Thyroid gland (tissue), 4 donors: ENCODE results near the gene SATL1. TPM values are rescaled to one million over a fixed set of nuclear protein-coding genes. Genes with fewer than 3 reads are reported as not detected.

Experiments
- DNase-seq, 2 donors: peaks; one replicate each; pipeline ENCODE4 v3.0.0-alpha.2; 2019
- H3K27ac ChIP-seq, 3 donors: fragments of 200-600 bp; sonication (generic); 1 replicate in 2 of 3; 2 replicates in 1 of 3; pipeline ENCODE4 v1.5.1; 2016 to 2019; ENCODE audit warnings: mild to moderate bottlenecking in 1 of 3, moderate library complexity in 1 of 3
- H3K27me3 ChIP-seq: fragments of 200-600 bp; sonication (generic); one replicate; pipeline ENCODE4 v1.5.1; 2019
- H3K36me3 ChIP-seq, 2 donors: fragments of 200-600 bp; sonication (generic); one replicate each; pipeline ENCODE4 v1.5.1; 2016 to 2019
- H3K4me1 ChIP-seq, 2 donors: fragments of 200-600 bp; sonication (generic); one replicate each; pipeline ENCODE4 v1.5.1; 2017 to 2019
- H3K4me3 ChIP-seq, 3 donors: fragments of 200-600 bp; sonication (generic); replicated peaks in 1 of 3; 1 replicate in 2 of 3; 2 replicates in 1 of 3; pipeline ENCODE4 v1.5.1; 2016; ENCODE audit warnings: mild to moderate bottlenecking in 1 of 3
- H3K9me3 ChIP-seq: fragments of 200-600 bp; sonication (generic); one replicate; pipeline ENCODE4 v1.5.1; 2017
- CTCF ChIP-seq, 6 experiments: fragments of 200-600 bp in 3 of 6; fragments of 450-650 bp in 3 of 6; sonication (generic) in 3 of 6; IDR thresholded peaks; one replicate each; pipeline ENCODE4 v1.5.1; 2016 to 2019; ENCODE audit warnings: antibody characterized with exemption in 6 of 6, mild to moderate bottlenecking in 2 of 6, inconsistent platforms in 1 of 6, moderate library complexity in 1 of 6
- POLR2A ChIP-seq, 2 donors: fragments of 450-650 bp; IDR thresholded peaks; one replicate each; pipeline ENCODE4 v1.6.1; 2017; ENCODE audit warnings: antibody characterized with exemption in 2 of 2, mild to moderate bottlenecking in 2 of 2, moderate library complexity in 1 of 2
- WGBS, 2 donors: methylation state at CpG; one replicate each; pipeline ENCODE4 v1.1.5; 2017; 5-methylcytosine and 5-hydroxymethylcytosine counted together
- intact Hi-C: fragments of 100-400 bp; cut with DNase I; formaldehyde crosslinking; loops from one replicate; pipeline ENCODE4 v1.15.1; 2023
- total RNA-seq, 4 donors: library from RNA; depleted of rRNA; stranded (reverse); fragments of >200 nt; gene quantifications; one replicate each; pipeline ENCODE4 v1.2.3, GENCODE V29; 2016

SATL1 gene
- total RNA-seq, 4 donors from 2014 or later, result 0.13 TPM; not detected in 3

GRCh38 chrX:85115252-85115651 lies 128.3 kb downstream of the SATL1 start:
- no peak overlapping the region for H3K27ac ChIP-seq
- H3K4me1 ChIP-seq, result peaks cover 0 to 4% of the 10 kb centered on the region in 2 donors
- no peak for TF ChIP-seq CTCF (IDR thresholded peaks at IDR 0.05)
- H3K9me3 ChIP-seq, result no peaks in the 10 kb centered on the region
- no peak overlapping the region for H3K4me3 ChIP-seq
- intact Hi-C loops, result no loop called here
- no peak for DNase-seq
- H3K36me3 ChIP-seq, result no peaks in the 10 kb centered on the region
- no peaks in the 10 kb centered on the region for H3K27me3 ChIP-seq
- 13 to 33% methylated on average over 1 of the region's 1 CpG for WGBS, 2 donors

GRCh38 chrX:85114776-85115175 lies 128.8 kb downstream of the SATL1 start:
- no peak for TF ChIP-seq CTCF (IDR thresholded peaks at IDR 0.05)
- Histone ChIP-seq H3K27ac (no peak overlapping the region), H3K4me3 (no peak overlapping the region), H3K4me1 (peaks cover 0 to 4% of the 10 kb centered on the region in 2 donors), H3K36me3 (no peaks in the 10 kb centered on the region), H3K27me3 (no peaks in the 10 kb centered on the region), H3K9me3 (no peaks in the 10 kb centered on the region)
- intact Hi-C loops, result no loop called here
- DNase-seq, result no peak

DNA sequence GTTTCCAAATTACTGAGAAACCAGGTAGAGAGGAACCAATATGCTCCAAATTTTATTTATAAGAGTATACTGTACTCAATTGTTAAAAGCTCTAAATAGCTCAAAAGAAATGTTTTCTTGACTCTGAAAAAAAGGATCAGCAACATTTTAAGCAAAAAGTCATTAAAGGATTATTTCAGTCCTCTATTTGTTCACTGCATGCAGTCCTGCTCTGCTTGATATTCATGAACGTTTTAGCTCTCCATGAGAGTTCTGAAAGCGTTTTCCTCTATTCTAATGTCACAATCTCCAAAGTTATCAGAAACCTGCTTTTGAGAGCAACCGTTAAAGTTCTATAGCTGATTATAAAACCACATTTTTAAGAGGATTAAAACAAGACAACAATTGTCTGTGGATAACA lies 129.4 kb downstream of the SATL1 start:
- intact Hi-C loops, result no loop called here

DNA sequence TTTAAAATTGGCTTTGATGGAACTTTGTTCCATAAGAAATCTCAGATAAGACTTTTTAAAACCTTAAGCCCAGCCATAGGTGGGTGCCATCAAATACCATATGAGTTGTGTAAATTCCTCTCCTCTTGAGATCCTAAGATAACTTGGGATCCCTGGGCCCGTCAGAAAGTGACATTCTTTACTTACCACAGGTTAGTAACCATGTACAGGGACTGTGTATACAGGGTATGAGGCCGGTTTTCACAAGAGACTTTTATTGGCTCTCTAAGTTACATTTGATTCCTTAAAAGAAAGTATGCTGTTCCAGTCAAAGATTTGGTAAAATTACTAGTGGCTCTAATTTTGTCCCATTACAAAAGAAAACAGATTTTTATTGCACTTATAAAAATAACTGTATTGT lies 129.8 kb downstream of the SATL1 start:
- no peak for TF ChIP-seq POLR2A (IDR thresholded peaks at IDR 0.05)
- TF ChIP-seq CTCF (IDR thresholded peaks at IDR 0.05), result no peak
- H3K36me3 ChIP-seq, result no peaks in the 10 kb centered on the region
- no peak for DNase-seq
- H3K4me3 ChIP-seq, result no peak overlapping the region
- H3K4me1 ChIP-seq, result peaks cover 0 to 4% of the 10 kb centered on the region in 2 donors
- no peaks in the 10 kb centered on the region for H3K9me3 ChIP-seq
- H3K27me3 ChIP-seq, result no peaks in the 10 kb centered on the region
- no peak overlapping the region for H3K27ac ChIP-seq
- WGBS, 2 donors, result 45 to 53% methylated on average over 2 of the region's 2 CpGs
- intact Hi-C loops, result no loop called here

More for the DNA sequence above, 129.4 kb downstream of the SATL1 start:
- Histone ChIP-seq H3K27me3 (no peaks in the 10 kb centered on the region), H3K4me3 (no peak overlapping the region), H3K9me3 (no peaks in the 10 kb centered on the region), H3K27ac (no peak overlapping the region), H3K36me3 (no peaks in the 10 kb centered on the region), H3K4me1 (peaks cover 0 to 4% of the 10 kb centered on the region in 2 donors)
- no peak for TF ChIP-seq CTCF (IDR thresholded peaks at IDR 0.05)
- no peak for TF ChIP-seq POLR2A (IDR thresholded peaks at IDR 0.05)
- 90 to 94% methylated on average over 3 of the region's 3 CpGs for WGBS, 2 donors
- DNase-seq, result no peak

- Histone ChIP-seq H3K27ac (no peak overlapping the region), H3K4me3 (no peak overlapping the region), H3K36me3 (no peaks in the 10 kb centered on the region), H3K27me3 (no peaks in the 10 kb centered on the region), H3K4me1 (peaks cover 0 to 4% of the 10 kb centered on the region in 2 donors), H3K9me3 (no peaks in the 10 kb centered on the region)
- no peak for TF ChIP-seq POLR2A (IDR thresholded peaks at IDR 0.05)
- no peak for TF ChIP-seq CTCF (IDR thresholded peaks at IDR 0.05)
- no peak for DNase-seq
- intact Hi-C loops, result no loop called here
- 72 to 77% methylated on average over 9 of the region's 9 CpGs for WGBS, 2 donors
These were observed 131.3 kb downstream of the SATL1 start for GRCh38 chrX:85112293-85112692.
